Measurements from ENCODE around the gene RNF32.

- TF ChIP-seq CTCF (IDR thresholded peaks at IDR 0.05 in 8 of 11, conservative IDR thresholded peaks at IDR 0.05 in 3 of 11) (no peak), POLR2AphosphoS5 (IDR thresholded peaks at IDR 0.05) (no peak)
Measured at GRCh38 chr7:156603629-156604028, 36.9 kb upstream of the RNF32 start.
